Measurements from ENCODE around the gene POMT1.

Gene POMT1

DNA sequence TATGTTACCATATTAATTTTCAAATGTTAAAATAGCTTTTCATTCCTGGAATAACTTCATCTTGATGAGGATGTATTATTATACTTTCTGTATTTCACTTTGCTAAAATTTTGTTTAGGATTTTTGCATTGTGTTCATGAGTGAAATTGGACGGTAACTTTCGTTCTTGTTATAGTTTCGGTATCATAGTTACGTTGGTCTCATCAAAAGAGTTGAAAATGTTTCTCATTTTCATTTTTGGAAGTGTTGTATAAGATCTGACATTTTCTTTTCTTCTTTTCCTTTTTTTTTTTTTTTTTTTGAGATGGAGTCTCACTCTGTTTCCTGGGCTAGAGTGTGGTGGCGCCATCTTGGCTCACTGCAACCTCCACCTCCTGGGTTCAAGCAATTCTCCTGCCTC, 62.7 kb downstream of the POMT1 start:
- TF ChIP-seq, protein P1, sequence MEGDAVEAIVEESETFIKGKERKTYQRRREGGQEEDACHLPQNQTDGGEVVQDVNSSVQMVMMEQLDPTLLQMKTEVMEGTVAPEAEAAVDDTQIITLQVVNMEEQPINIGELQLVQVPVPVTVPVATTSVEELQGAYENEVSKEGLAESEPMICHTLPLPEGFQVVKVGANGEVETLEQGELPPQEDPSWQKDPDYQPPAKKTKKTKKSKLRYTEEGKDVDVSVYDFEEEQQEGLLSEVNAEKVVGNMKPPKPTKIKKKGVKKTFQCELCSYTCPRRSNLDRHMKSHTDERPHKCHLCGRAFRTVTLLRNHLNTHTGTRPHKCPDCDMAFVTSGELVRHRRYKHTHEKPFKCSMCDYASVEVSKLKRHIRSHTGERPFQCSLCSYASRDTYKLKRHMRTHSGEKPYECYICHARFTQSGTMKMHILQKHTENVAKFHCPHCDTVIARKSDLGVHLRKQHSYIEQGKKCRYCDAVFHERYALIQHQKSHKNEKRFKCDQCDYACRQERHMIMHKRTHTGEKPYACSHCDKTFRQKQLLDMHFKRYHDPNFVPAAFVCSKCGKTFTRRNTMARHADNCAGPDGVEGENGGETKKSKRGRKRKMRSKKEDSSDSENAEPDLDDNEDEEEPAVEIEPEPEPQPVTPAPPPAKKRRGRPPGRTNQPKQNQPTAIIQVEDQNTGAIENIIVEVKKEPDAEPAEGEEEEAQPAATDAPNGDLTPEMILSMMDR (IDR thresholded peaks at IDR 0.05; ENCODE audit: low read length), result no peak
- TF ChIP-seq EZH2 (IDR thresholded peaks at IDR 0.05; ENCODE audit: borderline replicate concordance, low read length), result no peak
- Histone ChIP-seq H3K27ac (ENCODE audit: low read depth, low read length, poor library complexity, severe bottlenecking) (no peak overlapping the region), H3K36me3 (ENCODE audit: insufficient read depth, low read length) (peaks cover 25% of the 10 kb centered on the region), H3K4me2 (ENCODE audit: low read length) (no peak overlapping the region), H3K27me3 (ENCODE audit: insufficient read depth, low read length) (no peaks in the 10 kb centered on the region), H3K9ac (ENCODE audit: low read length) (no peak overlapping the region), H3F3A (ENCODE audit: insufficient read depth, low read length) (no peaks in the 10 kb centered on the region), H3K79me2 (ENCODE audit: insufficient read depth, low read length) (no peaks in the 10 kb centered on the region), H3K9me2 (ENCODE audit: low read depth, low read length) (no peaks in the 10 kb centered on the region), H2AFZ (ENCODE audit: low read length) (no peak overlapping the region), H3K4me3 (ENCODE audit: low read depth, low read length, poor library complexity, severe bottlenecking) (no peak overlapping the region), H4K20me1 (ENCODE audit: insufficient read depth, low read length) (no peaks in the 10 kb centered on the region), H3K9me3 (ENCODE audit: low read length) (no peaks in the 10 kb centered on the region), H3K4me1 (ENCODE audit: insufficient read depth, low read length, severe bottlenecking) (no peaks in the 10 kb centered on the region)

DNA sequence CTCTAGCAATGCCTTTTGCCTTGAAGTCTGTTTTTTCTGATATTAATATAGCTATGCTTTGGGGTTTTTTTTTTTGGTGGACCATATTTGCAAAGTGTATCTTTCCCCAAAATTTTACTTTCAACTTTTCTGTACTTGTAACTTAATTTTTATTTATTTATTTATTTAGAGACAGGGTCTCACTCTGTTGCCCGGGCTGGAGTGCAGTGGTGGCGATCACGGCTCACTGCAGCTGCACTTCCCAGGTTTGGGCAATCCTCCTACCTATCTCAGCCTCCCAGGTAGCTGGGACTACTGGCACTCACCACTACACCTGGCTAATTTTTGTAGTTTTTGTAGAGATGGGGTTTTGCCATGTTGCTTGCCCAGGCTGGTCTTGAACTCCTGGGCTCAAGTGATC, 63.4 kb downstream of the POMT1 start:
- no peaks in the 10 kb centered on the region for H3K9me3 ChIP-seq (ENCODE audit: low read length)
- H3K9ac ChIP-seq (ENCODE audit: low read length), result no peak overlapping the region
- H3K4me1 ChIP-seq (ENCODE audit: insufficient read depth, low read length, severe bottlenecking), result no peaks in the 10 kb centered on the region
- H2AFZ ChIP-seq (ENCODE audit: low read length), result no peak overlapping the region
- no peaks in the 10 kb centered on the region for H3K27me3 ChIP-seq (ENCODE audit: insufficient read depth, low read length)
- no peak overlapping the region for H3K4me3 ChIP-seq (ENCODE audit: low read depth, low read length, poor library complexity, severe bottlenecking)
- H3K27ac ChIP-seq (ENCODE audit: low read depth, low read length, poor library complexity, severe bottlenecking), result no peak overlapping the region
- H3K4me2 ChIP-seq (ENCODE audit: low read length), result no peak overlapping the region
- TF ChIP-seq, protein P1 (IDR thresholded peaks at IDR 0.05; ENCODE audit: low read length), result no peak
- TF ChIP-seq EZH2 (IDR thresholded peaks at IDR 0.05; ENCODE audit: borderline replicate concordance, low read length), result no peak
- no peaks in the 10 kb centered on the region for H3F3A ChIP-seq (ENCODE audit: insufficient read depth, low read length)
- peaks cover 33% of the 10 kb centered on the region for H3K36me3 ChIP-seq (ENCODE audit: insufficient read depth, low read length)
- no peaks in the 10 kb centered on the region for H3K79me2 ChIP-seq (ENCODE audit: insufficient read depth, low read length)
- H3K9me2 ChIP-seq (ENCODE audit: low read depth, low read length), result no peaks in the 10 kb centered on the region
- no peaks in the 10 kb centered on the region for H4K20me1 ChIP-seq (ENCODE audit: insufficient read depth, low read length)

DNA sequence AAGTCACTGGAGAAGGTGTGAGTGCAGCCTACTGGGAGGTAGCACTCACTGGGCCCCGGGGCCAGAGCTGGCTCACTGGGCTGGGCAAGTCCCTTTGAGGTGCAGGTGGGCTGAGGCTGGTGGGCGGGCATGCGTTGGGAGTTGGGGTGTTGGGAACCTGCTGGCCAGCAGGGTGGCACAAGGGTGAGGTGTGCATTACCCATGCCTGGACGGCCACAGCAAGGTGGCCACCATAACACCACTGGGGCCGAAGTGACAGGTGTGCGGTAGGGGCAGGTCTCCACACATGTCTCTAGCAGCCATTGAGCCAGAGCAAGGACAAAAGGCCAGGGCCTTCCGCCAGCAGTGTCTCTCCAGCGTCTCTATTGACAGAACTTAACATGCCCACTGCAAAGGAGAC, 65.2 kb downstream of the POMT1 start:
- Histone ChIP-seq H3K9me3 (ENCODE audit: low read length) (no peaks in the 10 kb centered on the region), H2AFZ (ENCODE audit: low read length) (no peak overlapping the region), H3K9ac (ENCODE audit: low read length) (no peak overlapping the region), H3K36me3 (ENCODE audit: insufficient read depth, low read length) (peaks cover 49% of the 10 kb centered on the region), H3K27ac (ENCODE audit: low read depth, low read length, poor library complexity, severe bottlenecking) (no peak overlapping the region), H3K4me2 (ENCODE audit: low read length) (no peak overlapping the region), H3F3A (ENCODE audit: insufficient read depth, low read length) (no peaks in the 10 kb centered on the region), H3K79me2 (ENCODE audit: insufficient read depth, low read length) (no peaks in the 10 kb centered on the region), H3K9me2 (ENCODE audit: low read depth, low read length) (no peaks in the 10 kb centered on the region), H3K4me3 (ENCODE audit: low read depth, low read length, poor library complexity, severe bottlenecking) (no peak overlapping the region), H4K20me1 (ENCODE audit: insufficient read depth, low read length) (no peaks in the 10 kb centered on the region), H3K4me1 (ENCODE audit: insufficient read depth, low read length, severe bottlenecking) (no peaks in the 10 kb centered on the region), H3K27me3 (ENCODE audit: insufficient read depth, low read length) (no peaks in the 10 kb centered on the region)
- TF ChIP-seq EZH2 (IDR thresholded peaks at IDR 0.05; ENCODE audit: borderline replicate concordance, low read length), result no peak
- TF ChIP-seq, protein P1 (IDR thresholded peaks at IDR 0.05; ENCODE audit: low read length), result no peak

Measured in OCI-LY1 (cell line).